Pancreas (tissue), 10 donors: ENCODE results near the gene OGDH. TPM values are rescaled to one million over a fixed set of nuclear protein-coding genes. Genes with fewer than 3 reads are reported as not detected.

Experiments
- ATAC-seq, 4 donors: fragments of 200-7000 bp; cut with Tn5 transposase; one replicate each; pipeline versions ENCODE4 v1.8.0 to v1.9.1; 2020; ENCODE audit warnings: mild to moderate bottlenecking in 4 of 4, moderate library complexity in 4 of 4
- DNase-seq, 6 donors: peaks; one replicate each; pipeline ENCODE4 v3.0.0-alpha.2; 2020
- FAIRE-seq: peaks from 2 replicates; lab custom pipeline; 2012; peaks lifted over from hg19 to GRCh38; lab: Jason Lieb, UNC
- H3K27ac ChIP-seq, 4 donors: fragments of 200-600 bp; sonication (generic); 1 replicate in 3 of 4; 2 replicates in 1 of 4; pipeline versions ENCODE4 v1.5.0 to v1.8.0; 2020
- H3K27me3 ChIP-seq, 4 donors: fragments of 200-600 bp; one replicate each; pipeline ENCODE4 v1.8.0; 2021
- H3K36me3 ChIP-seq, 3 donors: fragments of 200-600 bp; sonication (generic) in 1 of 3; one replicate each; pipeline versions ENCODE4 v1.5.0 to v1.8.0; 2020 to 2021
- H3K4me1 ChIP-seq, 3 donors: fragments of 200-600 bp; one replicate each; pipeline ENCODE4 v1.8.0; 2021
- H3K4me3 ChIP-seq, 4 donors: fragments of 200-600 bp; sonication (generic) in 2 of 4; one replicate each; pipeline versions ENCODE4 v1.5.0 to v1.8.0; 2020 to 2021
- H3K9me3 ChIP-seq, 4 donors: fragments of 200-600 bp; one replicate each; pipeline ENCODE4 v1.8.0; 2021
- WGBS, 2 donors: extraction: QIAGEN DNeasy Blood & Tissue Kit; methylation state at CpG; one replicate each; pipeline ENCODE4 v1.1.7; 2013; 5-methylcytosine and 5-hydroxymethylcytosine counted together
- intact Hi-C, 3 donors: fragments of 100-400 bp; cut with DNase I; formaldehyde crosslinking; loops; one replicate each; pipeline versions ENCODE4 v1.11.1 to v1.14.2; 2022
- polyA plus RNA-seq, 2 donors: library from polyadenylated mRNA; stranded (reverse); fragments of 200-250 nt; gene quantifications; one replicate each; pipeline ENCODE4 v1.2.3, GENCODE V29; 2013
- total RNA-seq, 6 donors: library from RNA; stranded (reverse); fragmentation: NEBNext Ultra II Directional in 4 of 6; extraction: Animal tissue kit (Norgen Biotek cat#: 25700) in 4 of 6; gene quantifications; one replicate each; pipeline versions ENCODE4 v1.2.1 to v1.2.4, GENCODE V29; 2021 to 2023
- TF ChIP-seq, protein P1 (sequence below), 4 donors: fragments of 200-600 bp; sonication (generic) in 3 of 4; IDR thresholded peaks; one replicate each; pipeline versions ENCODE4 v1.5.0 to v1.8.0; 2021; ENCODE audit warnings: antibody characterized with exemption in 4 of 4
- donor health status: healthy with polysubstance abuse.
- donor health status: DM: no; HTN: no; CAD: no; lungs with moderate emphysema.
- donor health status: DM: no; HTN: no; CAD: no.
- donor health status: control.
- donor health status: control.
- donor health status: Bipolar disorder and iron deficiency.
- donor health status: DM: yes; HTN: yes; CAD: no.
- donor health status: DM: no; HTN: no; CAD: no.
- donor health status: DM: no; HTN: no; CAD: no.
- donor health status: DM: yes; HTN: yes; CAD: no.

Gene OGDH
- total and polyA plus RNA-seq, 8 donors, result 18.4 to 49.2 (median 29.0) TPM

GRCh38 chr7:44694326-44694725 lies 87.9 kb downstream of the OGDH start:
- TF ChIP-seq, protein P1, sequence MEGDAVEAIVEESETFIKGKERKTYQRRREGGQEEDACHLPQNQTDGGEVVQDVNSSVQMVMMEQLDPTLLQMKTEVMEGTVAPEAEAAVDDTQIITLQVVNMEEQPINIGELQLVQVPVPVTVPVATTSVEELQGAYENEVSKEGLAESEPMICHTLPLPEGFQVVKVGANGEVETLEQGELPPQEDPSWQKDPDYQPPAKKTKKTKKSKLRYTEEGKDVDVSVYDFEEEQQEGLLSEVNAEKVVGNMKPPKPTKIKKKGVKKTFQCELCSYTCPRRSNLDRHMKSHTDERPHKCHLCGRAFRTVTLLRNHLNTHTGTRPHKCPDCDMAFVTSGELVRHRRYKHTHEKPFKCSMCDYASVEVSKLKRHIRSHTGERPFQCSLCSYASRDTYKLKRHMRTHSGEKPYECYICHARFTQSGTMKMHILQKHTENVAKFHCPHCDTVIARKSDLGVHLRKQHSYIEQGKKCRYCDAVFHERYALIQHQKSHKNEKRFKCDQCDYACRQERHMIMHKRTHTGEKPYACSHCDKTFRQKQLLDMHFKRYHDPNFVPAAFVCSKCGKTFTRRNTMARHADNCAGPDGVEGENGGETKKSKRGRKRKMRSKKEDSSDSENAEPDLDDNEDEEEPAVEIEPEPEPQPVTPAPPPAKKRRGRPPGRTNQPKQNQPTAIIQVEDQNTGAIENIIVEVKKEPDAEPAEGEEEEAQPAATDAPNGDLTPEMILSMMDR (IDR thresholded peaks at IDR 0.05), result no peak
- FAIRE-seq (no peak), ATAC-seq (no peak), DNase-seq (no peak)
- H3K27me3 ChIP-seq, result no peaks in the 10 kb centered on the region
- intact Hi-C loops, result no loop called here
- no peak overlapping the region for H3K4me3 ChIP-seq
- H3K4me1 ChIP-seq, result no peaks in the 10 kb centered on the region
- WGBS, 2 donors, result 96% methylated on average over 14 of the region's 14 CpGs
- peaks cover 4 to 38% (median 33%) of the 10 kb centered on the region in 3 donors for H3K36me3 ChIP-seq
- no peaks in the 10 kb centered on the region for H3K9me3 ChIP-seq
- no peak overlapping the region for H3K27ac ChIP-seq

DNA sequence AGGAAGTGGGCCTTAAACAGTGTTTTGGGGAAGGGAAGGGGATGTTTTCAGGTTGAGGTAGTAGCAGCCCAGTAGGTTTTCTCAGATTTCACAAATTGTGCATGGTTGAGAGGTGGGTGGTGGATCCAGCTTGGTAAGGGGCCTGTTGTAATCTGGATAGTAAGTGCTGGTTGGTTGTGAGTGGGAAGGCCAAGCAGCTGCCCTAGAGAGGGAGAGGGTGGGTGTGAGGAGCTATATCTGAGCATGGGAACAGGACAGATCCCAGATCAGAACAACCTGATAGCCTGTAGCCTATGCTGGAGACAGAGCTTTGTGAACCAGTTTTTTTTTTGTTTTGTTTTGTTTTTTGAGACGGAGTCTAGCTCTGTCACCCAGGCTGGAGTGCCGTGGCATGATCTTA lies 88.3 kb downstream of the OGDH start:
- Histone ChIP-seq H3K27me3 (no peaks in the 10 kb centered on the region), H3K4me1 (no peaks in the 10 kb centered on the region), H3K36me3 (peaks cover 4 to 43% (median 33%) of the 10 kb centered on the region in 3 donors), H3K27ac (no peak overlapping the region), H3K4me3 (no peak overlapping the region), H3K9me3 (no peaks in the 10 kb centered on the region)
- ATAC-seq (no peak), FAIRE-seq (no peak), DNase-seq (no peak)
- TF ChIP-seq, protein P1 (IDR thresholded peaks at IDR 0.05), result no peak
- intact Hi-C loops, result no loop called here
- WGBS, 2 donors, result 95 to 100% methylated on average over 2 of the region's 2 CpGs

DNA sequence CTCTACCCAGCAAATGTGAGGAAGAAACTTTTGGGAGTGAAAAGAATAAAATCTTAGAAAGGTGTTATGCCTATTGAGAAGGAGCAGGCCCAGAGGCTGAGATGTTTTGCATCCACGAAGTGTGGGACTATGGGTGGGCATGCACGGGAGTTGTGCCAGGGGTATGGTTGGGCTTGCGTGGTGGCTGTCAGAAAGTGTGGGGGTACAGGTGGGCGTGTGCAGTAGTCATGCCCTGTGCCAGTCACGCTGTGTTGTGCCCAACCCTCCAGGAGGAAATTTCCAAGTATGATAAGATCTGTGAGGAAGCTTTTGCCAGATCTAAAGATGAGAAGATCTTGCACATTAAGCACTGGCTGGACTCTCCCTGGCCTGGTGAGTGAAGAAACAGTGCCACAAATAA lies 89.3 kb downstream of the OGDH start:
- no peak overlapping the region for H3K27ac ChIP-seq
- no peaks in the 10 kb centered on the region for H3K27me3 ChIP-seq
- H3K9me3 ChIP-seq, result no peaks in the 10 kb centered on the region
- H3K36me3 ChIP-seq, result peaks cover 4 to 51% (median 33%) of the 10 kb centered on the region in 3 donors
- DNase-seq (no peak), FAIRE-seq (no peak), ATAC-seq (no peak)
- 95% methylated on average over 5 of the region's 5 CpGs for WGBS, 2 donors
- TF ChIP-seq, protein P1 (IDR thresholded peaks at IDR 0.05), result no peak
- intact Hi-C loops, result no loop called here
- H3K4me1 ChIP-seq, result no peaks in the 10 kb centered on the region
- H3K4me3 ChIP-seq, result no peak overlapping the region

GRCh38 chr7:44696728-44697127 lies 90.3 kb downstream of the OGDH start:
- no peaks in the 10 kb centered on the region for H3K27me3 ChIP-seq
- no peaks in the 10 kb centered on the region for H3K9me3 ChIP-seq
- 95 to 96% methylated on average over 15 of the region's 15 CpGs for WGBS, 2 donors
- TF ChIP-seq, protein P1 (IDR thresholded peaks at IDR 0.05), result no peak
- FAIRE-seq (no peak), DNase-seq (no peak), ATAC-seq (no peak)
- intact Hi-C loops, result no loop called here
- no peaks in the 10 kb centered on the region for H3K4me1 ChIP-seq
- peaks cover 4 to 60% (median 33%) of the 10 kb centered on the region in 3 donors for H3K36me3 ChIP-seq
- no peak overlapping the region for H3K4me3 ChIP-seq
- H3K27ac ChIP-seq, result no peak overlapping the region

- no peaks in the 10 kb centered on the region for H3K9me3 ChIP-seq
- intact Hi-C loops, result no loop called here
- TF ChIP-seq, protein P1 (IDR thresholded peaks at IDR 0.05), result no peak
- no peak for ATAC-seq
- no peaks in the 10 kb centered on the region for H3K4me1 ChIP-seq
- DNase-seq, result no peak
- no peak for FAIRE-seq
- H3K27ac ChIP-seq, result no peak overlapping the region
- no peaks in the 10 kb centered on the region for H3K27me3 ChIP-seq
- no peak overlapping the region for H3K4me3 ChIP-seq
- WGBS, 2 donors, result 96% methylated on average over 20 of the region's 20 CpGs
- H3K36me3 ChIP-seq, result peaks cover 4 to 67% (median 33%) of the 10 kb centered on the region in 3 donors
Measured at GRCh38 chr7:44697136-44698045, 91.0 kb downstream of the OGDH start.
